HG02678 (cell line): ENCODE measurements around the gene ENTPD7.

Source experiments
- ATAC-seq: cut with Tn5 transposase; IDR thresholded peaks from one replicate; pipeline ENCODE4 v1.9.1; 2021; ENCODE audit warnings: mild to moderate bottlenecking, moderate library complexity; ENCODE audit not compliant: unreplicated experiment

ENTPD7 gene

DNA sequence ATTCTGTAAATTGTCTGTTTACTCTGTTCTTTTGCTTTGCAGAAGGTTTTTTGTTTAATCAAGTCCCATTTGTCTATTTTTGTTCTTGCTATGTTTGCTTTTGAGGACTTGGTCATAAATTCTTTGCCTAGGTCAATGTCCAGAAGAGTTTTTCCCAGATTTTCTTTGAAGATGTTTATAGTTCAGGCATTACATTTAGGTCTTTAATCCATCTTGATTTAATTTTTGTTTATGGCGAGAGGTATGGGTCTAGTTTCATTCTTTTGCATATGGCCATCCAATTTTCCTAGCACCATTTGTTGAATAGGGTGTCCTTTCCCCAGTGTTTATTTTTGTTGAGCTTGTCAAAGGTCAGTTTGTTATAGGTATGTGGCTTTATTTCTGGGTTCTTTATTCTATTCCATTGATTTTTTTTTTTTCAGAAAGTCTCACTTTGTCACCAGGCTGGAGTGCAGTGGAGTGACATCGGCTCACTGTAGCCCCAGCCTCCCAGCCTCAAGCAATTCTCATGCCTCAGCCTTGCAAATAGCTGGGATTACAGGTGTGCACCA is 11.6 kb upstream of the ENTPD7 start:
- ATAC-seq, result no peak

DNA sequence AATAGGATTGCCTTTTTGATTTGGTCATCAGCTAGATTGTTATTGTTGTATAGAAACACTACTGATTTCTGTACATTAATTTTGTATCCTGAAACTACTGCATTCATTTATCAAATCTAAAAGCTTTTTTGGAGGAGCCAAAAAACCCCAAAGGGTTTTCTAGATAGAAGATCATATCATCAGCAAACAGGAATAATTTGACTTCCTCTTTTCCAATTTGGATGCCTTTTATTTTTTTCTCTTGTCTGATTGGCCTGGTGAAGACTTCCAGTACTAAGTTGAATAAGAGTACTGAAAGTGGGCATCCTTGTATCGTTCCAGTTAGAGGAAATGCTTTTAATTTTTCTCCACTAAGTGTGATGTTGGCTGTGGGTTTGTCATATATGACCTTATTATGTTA is 10.6 kb upstream of the ENTPD7 start:
- no peak for ATAC-seq

DNA sequence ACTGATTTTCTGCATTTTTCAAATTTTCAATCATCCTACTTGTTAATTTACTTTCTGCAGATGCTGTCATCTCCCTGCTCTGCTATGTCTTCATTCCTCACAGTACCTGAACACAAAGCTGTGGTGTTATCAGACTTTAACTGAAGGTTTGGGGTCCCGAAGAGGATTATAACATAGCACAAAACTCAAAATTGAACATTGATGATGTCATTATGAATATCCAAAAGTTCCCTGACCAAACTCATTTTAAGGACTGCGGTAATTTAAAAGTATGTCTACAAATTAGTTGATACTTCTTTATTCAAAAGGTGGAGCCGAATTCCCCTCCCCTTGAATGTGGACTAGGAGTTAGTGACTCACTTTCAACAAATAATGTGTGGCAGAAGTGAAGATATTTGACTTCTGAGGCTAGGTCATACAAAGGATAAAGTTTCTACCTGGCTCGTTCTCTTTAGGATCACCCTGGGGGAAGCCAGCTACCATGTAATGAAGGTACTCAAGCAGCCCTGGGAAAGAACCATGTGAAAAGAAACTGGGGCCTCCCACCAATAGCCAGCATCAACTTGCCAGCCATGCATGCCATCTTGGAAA is 6.4 kb upstream of the ENTPD7 start:
- no peak for ATAC-seq

DNA sequence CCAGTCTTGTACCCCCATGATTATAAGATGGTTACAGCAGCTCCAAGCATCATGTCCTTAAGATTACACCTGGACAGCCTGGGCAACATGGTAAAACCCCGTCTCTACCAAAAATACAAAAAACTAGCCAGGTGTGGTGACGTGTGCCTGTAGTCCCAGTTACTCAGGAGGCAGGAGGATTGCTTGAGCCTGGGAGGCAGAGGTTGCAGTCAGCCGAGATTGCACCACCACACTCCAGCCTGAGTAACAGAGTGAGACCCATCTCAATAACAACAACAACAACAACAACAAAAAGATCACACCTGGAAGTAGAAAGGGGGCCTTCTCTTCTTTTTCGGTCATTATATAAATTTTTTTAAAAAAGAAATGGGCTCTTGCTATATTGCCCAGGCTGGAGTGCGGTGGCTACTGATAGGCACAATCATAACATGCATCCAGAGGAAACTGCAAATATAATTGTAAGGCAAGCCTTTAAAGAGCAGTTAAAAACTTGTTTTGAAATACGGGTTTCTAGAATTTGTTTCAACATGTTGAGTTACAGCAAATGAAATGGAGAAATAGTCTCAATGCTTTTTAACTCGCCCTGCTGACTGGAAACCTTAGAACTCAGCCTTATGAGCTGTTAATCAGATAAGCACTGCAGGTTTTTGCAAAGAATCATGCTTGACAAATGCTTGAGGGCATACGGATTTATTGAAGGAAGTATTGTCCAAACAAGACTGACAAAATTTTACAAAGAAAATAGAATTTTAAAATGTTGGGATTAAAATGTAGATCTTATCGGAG is 4.7 kb upstream of the ENTPD7 start:
- no peak for ATAC-seq

DNA sequence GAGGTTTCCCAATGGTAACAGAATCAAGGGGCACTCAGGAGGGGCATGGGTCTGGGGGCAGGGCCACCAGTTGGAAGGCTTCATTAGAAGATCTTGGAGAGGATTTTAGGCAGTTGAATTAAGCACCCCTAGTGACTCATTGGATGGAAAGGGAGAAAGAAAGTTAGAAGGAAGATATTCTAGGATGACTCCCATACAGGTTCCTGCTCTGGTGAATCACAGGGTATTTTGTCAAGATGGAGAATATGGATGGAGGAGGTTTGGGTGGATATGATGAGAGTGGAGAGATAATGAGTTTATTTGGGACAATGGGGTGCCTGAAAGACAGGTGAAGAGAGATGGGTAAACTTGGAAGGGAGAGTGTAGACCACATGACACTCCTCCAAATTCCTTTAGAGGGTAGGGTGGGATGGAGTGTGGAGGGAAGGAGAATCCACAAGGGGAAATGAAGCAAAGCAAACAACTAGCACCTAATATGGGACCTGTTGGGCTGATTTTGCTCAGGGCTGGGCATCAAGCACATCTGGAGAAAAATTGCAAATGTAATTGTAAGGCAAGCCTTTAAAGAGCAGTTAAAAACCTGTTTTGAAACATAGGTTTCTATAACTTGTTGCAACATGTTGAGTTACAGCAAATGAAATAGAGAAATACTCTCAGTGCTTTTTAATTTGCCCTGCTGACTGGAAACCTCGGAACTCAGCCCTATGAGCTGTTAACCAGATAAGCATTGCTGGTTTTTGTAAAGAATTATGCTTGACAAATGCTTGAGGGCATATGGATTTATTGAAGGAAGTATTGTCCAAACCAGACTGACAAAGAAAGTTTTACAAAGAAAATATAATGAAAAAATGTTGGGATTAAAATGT is 2.9 kb upstream of the ENTPD7 start:
- ATAC-seq, result no peak

DNA sequence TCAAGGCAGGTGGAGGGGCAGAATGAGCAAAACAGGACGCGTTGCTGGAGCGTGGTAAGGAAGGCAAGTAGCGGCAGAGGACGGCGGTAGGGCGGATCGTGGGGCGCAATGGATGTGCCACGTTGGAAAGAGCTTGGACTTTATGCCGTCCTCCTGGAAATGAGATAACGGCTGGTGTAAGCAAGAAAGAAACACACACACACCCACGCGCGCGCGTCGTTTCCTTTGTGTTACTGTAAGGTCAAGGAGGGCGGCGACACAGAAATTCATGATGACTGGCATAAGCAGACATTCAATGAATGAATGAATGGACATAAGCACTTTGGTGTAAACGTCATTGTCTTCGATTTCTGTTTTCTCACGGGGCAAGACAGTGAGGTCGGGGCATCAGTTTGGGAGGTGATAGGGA is 683 bp upstream of the ENTPD7 start:
- ATAC-seq, result no peak

DNA sequence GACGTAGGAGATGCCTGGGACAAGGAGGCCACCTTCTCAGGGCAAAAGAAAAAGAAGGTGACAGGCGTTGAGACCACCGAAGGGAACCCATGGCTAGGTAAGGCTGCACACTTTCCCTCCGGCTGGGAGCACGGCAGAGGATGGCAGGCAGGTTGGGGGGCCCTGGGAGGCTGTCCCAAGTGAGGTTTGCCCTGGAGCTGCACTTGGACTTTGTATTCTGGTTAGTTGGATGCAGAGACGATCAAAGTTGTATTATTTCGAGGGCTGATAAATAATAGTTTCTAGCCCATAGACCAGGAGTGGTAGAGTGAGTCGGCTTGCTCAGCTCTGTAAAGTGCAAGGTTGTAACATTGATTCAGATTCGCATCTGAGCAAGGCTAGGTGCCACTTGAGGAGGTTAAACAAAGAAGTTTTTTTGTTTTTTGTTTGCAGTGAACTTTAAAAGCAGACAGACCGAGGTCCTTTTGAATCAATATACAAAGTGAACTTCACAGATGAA is 608 bp downstream of the ENTPD7 start:
- no peak for ATAC-seq

DNA sequence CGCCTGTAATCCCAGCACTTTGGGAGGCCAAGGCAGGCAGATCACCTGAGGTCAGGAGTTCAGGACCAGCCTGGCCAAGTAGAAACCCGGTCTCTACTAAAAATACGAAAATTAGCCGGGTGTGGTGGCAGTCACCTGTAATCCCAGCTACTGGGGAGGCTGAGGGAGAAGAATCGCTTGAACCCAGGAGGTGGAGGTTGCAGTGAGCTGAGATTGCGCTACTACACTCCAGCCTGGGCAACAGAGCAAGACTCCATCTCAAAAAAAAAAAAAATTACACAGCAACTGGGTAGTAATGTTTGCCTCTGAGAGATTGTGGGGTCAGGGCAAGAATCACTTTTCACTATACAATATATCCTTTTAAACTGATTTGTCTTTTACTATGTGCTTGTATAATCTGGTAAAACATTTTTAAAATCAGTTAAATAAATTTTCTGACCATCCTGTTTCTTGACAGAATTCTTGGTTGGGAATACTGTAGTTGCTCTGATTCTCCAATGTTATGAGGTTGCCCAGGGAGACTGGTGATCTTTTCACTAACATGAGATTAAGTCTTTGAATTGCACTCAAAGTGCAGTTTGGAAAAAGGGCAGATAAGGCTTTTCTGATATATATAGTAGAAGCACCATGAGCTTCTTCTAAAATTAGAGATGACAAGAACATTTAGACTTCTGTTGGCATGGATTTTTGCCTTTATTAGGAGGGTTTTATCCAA is 1.5 kb downstream of the ENTPD7 start:
- ATAC-seq, result no peak

DNA sequence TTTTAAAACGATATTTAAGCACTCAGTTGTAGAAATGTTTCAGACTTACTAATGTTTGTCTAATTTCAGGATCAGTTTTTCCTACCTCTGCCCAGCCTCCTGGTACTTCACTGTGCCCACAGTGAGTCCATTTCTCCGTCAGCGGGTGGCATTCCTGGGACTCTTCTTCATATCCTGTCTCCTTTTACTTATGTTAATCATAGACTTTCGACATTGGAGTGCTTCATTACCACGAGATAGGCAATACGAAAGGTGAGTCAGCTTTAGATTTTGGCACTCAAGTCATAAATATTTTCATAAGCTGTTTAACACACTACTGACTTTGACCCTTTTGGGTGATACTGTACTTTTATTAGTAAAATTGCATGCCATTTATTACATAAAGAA is 2.1 kb downstream of the ENTPD7 start:
- ATAC-seq, result no peak

DNA sequence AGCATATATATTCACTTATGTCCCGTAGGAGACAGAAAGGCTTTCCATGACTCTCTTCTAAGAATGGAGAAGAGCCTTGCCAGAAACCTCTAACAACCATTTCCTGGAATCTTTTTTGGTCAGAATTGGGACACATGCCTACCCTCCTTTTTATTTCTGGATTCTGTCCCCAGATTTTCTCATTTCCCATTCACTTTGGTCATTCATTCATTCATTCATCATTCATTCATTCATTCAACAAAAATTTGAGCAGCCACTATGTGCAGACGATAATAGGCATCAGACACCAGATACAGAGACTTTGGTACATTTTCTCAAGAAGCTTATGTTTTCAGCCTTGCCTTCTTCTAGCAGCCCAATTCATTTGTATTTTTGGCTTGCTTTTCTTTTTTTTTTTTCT is 6.0 kb downstream of the ENTPD7 start:
- ATAC-seq, result no peak

DNA sequence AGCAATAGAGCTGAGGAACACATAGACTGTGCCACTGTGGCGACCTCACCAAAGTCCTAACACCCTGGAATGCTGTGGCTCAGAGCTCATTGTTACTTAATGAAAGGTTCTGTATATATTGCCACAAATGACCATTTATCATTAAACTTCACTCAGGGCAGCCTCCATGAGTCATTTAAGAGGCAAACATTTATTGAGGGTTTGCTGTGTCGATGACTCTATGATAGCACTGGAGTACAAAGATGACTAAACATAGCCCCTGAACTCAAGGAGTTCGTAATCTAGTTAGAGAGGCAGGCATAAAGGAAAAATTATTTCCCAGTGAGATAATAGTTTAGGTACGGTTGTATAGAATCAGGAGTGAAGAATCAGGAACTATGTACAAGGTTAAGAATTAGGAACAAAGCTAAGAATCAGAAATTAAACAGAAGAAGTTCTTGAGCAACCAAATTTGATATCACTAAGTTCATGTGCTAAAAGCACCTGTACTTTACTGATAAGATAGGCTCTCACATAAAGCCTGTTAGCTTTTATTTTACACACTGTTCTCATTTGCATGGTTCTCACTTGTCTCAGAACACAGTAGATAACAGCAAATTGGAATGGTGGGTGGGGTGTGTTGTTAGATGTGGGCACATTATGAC is 7.9 kb downstream of the ENTPD7 start:
- no peak for ATAC-seq

DNA sequence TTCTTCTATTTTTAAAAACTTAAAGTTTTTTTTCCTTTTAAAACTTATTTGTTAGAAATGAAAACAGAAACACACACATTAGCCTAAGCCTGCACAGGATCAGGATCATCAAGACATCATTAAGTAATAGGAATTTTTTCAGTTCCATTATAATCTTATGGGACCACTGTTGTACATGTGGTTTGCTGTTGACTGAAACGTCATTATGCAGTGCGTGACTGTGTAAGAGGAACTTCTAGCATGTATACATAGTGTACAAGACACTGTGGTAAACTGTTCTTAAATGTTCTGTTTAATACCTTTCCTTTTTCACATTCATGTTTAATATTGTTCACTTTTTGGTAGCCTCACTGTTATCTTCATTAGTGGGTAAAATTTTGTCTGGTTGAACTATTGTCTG is 12.1 kb downstream of the ENTPD7 start:
- no peak for ATAC-seq

DNA sequence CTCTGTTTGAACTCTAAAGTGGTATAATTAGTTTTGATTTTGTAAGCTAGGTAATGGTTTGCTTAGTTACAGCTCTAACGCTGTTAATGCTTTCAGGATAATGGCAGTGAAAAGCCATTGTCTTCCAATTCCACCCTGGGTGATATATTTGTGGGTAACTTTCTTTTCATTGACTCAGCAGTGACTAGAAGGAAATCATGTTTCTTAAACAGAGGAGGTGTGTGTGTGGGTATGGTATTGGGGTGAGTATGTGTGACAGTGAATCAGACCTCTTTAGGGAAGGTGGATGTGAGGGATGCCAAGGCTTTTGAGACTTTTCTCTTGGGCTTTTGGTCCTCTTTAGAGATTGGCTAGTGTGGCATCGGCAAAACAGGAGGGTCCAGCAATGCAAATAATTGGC is 13.6 kb downstream of the ENTPD7 start:
- ATAC-seq, result no peak

DNA sequence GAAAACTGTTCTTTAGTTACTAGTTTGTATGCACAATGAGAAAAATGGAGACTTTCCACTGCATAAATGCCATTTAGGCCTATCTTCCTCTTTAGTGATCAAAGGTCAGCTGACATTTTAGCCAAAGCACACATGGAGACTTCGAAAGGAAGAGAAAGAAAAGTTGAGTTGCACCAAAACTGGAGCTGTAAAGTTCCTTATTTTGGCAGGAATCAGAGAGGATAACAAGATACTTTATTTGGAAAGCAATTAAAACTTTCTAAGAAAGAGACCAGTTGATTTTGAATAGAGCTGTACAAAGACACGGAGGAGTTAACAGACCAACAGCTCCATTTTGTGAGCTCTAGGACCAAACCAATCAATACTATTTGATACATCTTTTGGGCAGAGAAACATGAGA is 14.2 kb downstream of the ENTPD7 start:
- ATAC-seq, result no peak

DNA sequence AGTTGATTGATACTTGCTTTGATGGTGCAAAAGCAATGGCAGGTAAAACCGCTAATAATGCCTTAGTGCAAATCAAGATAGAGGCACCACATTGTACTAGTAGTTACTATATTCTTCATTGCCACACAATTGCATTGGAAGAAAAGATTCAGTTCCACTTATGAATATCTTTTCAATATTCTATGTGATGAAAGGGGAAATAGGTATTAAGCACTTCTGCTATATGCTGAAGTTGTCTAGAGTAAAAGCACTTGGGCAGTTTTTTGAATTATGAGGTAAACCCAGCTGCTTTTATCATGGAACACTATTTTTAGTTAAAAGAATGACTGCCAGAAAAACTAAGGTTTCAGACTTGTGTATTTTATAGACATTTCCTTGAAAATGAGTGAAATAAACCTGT is 15.5 kb downstream of the ENTPD7 start:
- no peak for ATAC-seq

DNA sequence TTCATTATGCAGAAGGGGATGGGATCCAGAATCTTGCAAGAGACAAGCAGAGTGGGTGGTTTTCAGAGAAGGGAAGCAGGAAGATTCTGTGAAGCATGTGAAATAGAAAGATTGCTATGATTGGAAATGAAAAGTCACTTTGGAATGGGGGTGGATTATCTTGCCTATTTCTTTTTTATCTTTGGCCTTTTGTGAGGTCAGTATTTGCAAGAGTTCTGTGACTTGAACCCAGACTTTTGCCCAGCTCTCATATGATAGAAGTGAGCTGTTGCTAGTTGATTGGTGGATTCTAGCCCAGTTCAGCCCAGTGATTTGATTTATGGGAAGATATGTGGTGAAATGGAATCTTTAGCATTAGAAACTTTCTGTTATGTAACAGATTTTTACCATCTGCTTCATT is 17.1 kb downstream of the ENTPD7 start:
- ATAC-seq, result no peak

DNA sequence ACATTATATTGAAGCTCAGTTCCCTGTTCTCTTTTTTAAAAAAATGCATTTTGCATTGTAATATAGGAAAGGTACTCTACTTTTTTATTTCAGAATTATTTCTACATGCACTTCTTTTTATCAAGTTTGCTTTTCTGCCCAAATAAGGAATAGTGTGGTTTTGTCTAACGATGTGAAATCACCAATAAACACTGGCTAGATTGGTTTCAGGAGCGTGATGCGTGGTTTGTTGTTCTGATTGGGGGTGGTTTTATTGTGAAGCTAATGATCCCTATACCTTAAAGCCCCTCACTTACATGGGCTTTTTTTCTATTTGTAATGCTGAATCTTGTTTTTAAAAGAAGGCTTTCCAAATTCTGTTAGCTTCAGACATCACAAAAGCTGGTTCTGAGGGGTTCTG is 17.6 kb downstream of the ENTPD7 start:
- no peak for ATAC-seq

DNA sequence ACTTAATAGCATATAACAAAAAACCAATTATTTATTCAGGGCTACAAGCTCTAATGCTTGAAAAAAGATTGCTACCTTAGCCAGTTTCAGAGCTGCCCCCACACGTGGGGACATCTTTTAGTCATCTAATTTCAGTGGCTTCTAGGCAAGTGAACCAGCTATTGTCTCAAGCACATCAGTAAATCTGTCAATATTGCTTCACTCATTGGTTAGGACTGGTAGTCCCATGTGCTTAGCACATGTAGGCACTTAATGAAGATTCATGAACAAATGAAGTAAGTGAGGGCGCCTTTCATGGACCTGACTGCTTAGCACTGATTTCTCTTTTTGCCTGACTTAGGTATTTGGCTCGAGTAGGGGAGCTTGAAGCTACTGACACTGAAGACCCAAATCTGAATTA is 19.6 kb downstream of the ENTPD7 start:
- ATAC-seq, result no peak

DNA sequence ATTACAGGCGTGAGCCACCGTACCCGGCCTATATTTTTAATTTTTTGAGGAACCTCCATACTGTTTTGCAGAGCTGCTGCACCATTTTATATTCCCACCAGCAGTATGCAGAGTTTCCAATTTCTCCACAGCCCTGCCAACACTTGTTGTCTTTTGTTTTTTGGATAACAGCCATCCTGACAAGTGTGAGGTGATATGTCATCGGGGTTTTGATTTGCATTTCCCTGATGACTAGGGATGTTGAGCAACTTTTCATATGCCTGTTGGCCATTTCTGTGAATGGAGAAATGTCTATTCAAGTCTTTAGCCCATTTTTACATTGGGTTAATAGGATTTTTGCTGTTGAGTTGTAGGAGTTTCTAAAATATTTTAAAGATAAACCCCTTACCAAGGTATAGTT is 22.2 kb downstream of the ENTPD7 start:
- no peak for ATAC-seq

DNA sequence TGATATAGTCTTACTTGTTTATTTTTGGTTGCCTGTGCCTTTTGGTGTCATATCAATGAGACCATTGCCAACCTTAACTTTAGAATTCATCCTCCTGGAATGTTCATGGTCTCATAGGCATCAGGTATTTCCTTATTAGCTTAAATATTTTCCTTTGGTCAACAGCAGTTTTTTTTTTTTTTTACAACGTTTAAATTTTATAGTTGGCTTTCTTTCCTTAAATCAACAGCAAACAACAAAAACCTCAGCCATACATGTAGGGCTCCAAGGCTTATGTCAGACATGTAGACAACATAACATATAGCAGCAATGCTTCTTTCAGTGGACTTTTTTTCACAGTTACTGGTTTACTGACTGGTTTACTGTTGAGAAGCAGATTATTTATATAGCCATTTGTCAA is 22.7 kb downstream of the ENTPD7 start:
- no peak for ATAC-seq
